ENCODE results near the gene TMEM201.

GRCh38 chr1:9590201-9590600 lies 1.5 kb downstream of the TMEM201 start:
- no peak for TF ChIP-seq CTCF (conservative IDR thresholded peaks at IDR 0.05; ENCODE audit: low read depth, low read length)
- no peak for TF ChIP-seq RFX5 (IDR thresholded peaks at IDR 0.05; ENCODE audit: low read depth, low read length)
- no peak for TF ChIP-seq POLR2A (IDR thresholded peaks at IDR 0.05; ENCODE audit: low read depth, low read length)

All from IMR-90 (cell line).